HFFc6 (cell line): ENCODE data around the gene CHN1. TPM values are rescaled to one million over a fixed set of nuclear protein-coding genes. Genes with fewer than 3 reads are reported as not detected.
A peak's percentile ranks its signal among the peaks of the same experiment; 100 is the strongest.

Source experiments
- DNase-seq: peaks from one replicate; pipeline ENCODE4 v3.0.0-alpha.2; 2018
- H3K27ac Mint-ChIP-seq: 2 replicates; pipeline ENCODE4 v1.8.0; 2020; ENCODE audit warnings: mild to moderate bottlenecking, mixed read lengths
- H3K27me3 Mint-ChIP-seq: 2 replicates; pipeline ENCODE4 v1.8.0; 2021; ENCODE audit warnings: mild to moderate bottlenecking, moderate library complexity, mixed read lengths; ENCODE audit not compliant: insufficient read depth
- H3K36me3 Mint-ChIP-seq: 2 replicates; pipeline ENCODE4 v1.8.0; 2021; ENCODE audit warnings: low read depth, mixed read lengths
- H3K4me1 Mint-ChIP-seq: 2 replicates; pipeline ENCODE4 v1.8.0; 2020; ENCODE audit warnings: low read depth, mixed read lengths
- H3K4me3 Mint-ChIP-seq: 2 replicates; pipeline ENCODE4 v1.8.0; 2020; ENCODE audit warnings: mild to moderate bottlenecking, moderate library complexity, mixed read lengths
- H3K9me3 Mint-ChIP-seq: 2 replicates; pipeline ENCODE4 v1.8.0; 2020; ENCODE audit warnings: mild to moderate bottlenecking, mixed read lengths
- total RNA-seq, 6 experiments: library from RNA; stranded (reverse); fragmentation: NEBNext Ultra II Directional; extraction: Animal tissue kit (Norgen Biotek cat#: 25700); gene quantifications; 2 replicates in 1 of 6; 3 replicates in 5 of 6; pipeline ENCODE4 v1.2.3, GENCODE V29; 2021
- TF ChIP-seq, protein P1 (sequence below): fragments of 200-600 bp; sonication (generic); IDR thresholded peaks from 2 replicates; pipeline ENCODE4 v1.5.0; 2021; ENCODE audit warnings: antibody characterized with exemption, mild to moderate bottlenecking

The CHN1 gene
- total RNA-seq, 6 experiments from 2014 or later: 85.5 to 104 (median 97.2) TPM

DNA sequence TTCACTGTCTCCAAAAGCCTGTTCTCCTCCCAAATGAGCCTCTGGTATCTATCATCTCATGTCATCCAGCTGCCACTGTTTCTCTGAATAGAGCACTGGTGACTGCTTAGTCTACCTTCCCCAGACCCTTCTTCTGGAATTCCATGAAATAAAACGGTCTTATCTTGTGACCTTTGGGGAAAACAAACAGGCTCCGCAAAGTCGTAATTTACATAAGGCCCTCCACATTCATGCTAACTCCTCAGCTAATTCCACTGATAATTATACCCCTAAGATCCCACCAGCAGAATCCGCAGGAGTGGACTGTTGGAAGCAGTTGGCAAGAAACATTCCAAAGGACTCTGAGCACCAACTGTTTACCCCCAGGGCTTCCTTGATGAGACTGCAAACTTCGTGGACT lies 33.9 kb upstream of the CHN1 start:
- Mint-ChIP-seq H3K27me3 (no peaks in the 10 kb centered on the region; the same call in 1 of the 2 replicates), H3K4me1 (peaks cover 19% of the 10 kb centered on the region), H3K4me3 (no peak overlapping the region), H3K36me3 (no peaks in the 10 kb centered on the region), H3K9me3 (no peaks in the 10 kb centered on the region), H3K27ac (no peak overlapping the region)
- no peak for DNase-seq
- TF ChIP-seq, protein P1, sequence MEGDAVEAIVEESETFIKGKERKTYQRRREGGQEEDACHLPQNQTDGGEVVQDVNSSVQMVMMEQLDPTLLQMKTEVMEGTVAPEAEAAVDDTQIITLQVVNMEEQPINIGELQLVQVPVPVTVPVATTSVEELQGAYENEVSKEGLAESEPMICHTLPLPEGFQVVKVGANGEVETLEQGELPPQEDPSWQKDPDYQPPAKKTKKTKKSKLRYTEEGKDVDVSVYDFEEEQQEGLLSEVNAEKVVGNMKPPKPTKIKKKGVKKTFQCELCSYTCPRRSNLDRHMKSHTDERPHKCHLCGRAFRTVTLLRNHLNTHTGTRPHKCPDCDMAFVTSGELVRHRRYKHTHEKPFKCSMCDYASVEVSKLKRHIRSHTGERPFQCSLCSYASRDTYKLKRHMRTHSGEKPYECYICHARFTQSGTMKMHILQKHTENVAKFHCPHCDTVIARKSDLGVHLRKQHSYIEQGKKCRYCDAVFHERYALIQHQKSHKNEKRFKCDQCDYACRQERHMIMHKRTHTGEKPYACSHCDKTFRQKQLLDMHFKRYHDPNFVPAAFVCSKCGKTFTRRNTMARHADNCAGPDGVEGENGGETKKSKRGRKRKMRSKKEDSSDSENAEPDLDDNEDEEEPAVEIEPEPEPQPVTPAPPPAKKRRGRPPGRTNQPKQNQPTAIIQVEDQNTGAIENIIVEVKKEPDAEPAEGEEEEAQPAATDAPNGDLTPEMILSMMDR: no peak

DNA sequence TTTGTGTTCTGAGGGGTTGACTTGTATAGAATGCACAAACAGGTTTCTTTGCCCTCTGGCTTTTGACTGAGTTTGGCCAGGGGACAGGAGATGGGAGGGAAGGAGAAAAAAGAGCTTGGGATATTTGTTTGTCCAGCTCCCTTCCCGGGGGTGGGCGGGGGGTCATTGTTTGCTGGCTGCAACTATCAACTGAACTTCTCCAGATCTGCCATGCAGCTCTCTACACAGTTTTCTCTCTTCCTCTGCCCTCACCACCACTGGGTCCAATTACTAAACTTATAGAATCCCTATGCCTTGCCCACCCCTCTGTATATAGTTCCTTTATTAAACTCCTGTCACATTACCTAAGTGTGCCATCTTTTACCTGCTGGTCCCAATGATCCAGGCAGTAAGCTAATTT lies 32.8 kb upstream of the CHN1 start:
- H3K4me1 Mint-ChIP-seq: peaks cover 19% of the 10 kb centered on the region
- no peak for DNase-seq
- no peak overlapping the region for H3K4me3 Mint-ChIP-seq
- no peaks in the 10 kb centered on the region for H3K9me3 Mint-ChIP-seq
- H3K36me3 Mint-ChIP-seq: no peaks in the 10 kb centered on the region
- TF ChIP-seq, protein P1: no peak
- H3K27ac Mint-ChIP-seq: no peak overlapping the region
- H3K27me3 Mint-ChIP-seq: no peaks in the 10 kb centered on the region; the same call in 1 of the 2 replicates

DNA sequence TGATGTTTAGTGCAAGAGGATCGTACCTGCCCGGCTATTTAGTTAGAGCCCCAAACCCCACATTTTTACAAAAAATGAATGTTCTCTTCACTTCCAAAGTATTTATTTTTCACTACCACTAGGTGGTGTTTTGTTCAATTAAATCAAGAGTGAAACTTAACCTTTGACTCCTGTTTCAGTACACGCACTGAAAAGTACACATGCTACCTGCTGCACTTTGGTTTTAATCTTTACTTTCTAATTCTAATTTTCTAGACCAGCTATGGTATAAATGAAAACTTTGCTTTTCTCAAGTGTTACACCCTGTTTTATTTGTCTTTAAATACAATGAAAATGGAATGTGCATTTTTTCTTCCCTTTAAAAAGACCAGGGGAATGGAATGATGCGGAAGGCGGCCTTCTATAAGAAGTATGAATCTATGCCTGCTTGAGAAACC lies 31.4 kb upstream of the CHN1 start:
- H3K27me3 Mint-ChIP-seq: no peaks in the 10 kb centered on the region; the same call in 1 of the 2 replicates
- H3K27ac Mint-ChIP-seq: no peak overlapping the region
- H3K4me3 Mint-ChIP-seq: peak overlapping the region; percentile 63
- TF ChIP-seq, protein P1: peak; percentile 84
- no peaks in the 10 kb centered on the region for H3K9me3 Mint-ChIP-seq
- DNase-seq: peak; percentile 17
- H3K4me1 Mint-ChIP-seq: peaks cover 19% of the 10 kb centered on the region
- no peaks in the 10 kb centered on the region for H3K36me3 Mint-ChIP-seq

DNA sequence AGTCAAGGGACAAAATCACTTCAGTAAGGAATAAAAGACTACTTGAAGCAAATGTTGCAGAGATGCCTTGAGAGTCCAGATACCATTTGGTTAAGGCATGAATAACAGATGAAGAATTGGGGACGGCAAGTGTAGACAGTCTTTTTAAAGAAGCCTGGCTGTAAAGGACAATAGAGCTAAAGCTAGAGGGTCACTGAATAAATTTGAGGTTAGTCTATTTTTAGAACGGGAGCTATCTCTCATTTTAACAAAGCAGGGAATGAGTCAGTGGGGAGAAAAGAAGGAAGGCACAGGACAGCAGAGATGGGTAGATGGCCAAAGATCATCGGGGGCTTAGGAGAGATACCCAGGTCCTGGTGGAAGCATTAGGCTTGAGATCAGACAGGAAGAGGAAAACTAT lies 30.6 kb upstream of the CHN1 start:
- H3K27ac Mint-ChIP-seq: peak overlapping the region; percentile 12; the same call in 1 of the 2 replicates

DNA sequence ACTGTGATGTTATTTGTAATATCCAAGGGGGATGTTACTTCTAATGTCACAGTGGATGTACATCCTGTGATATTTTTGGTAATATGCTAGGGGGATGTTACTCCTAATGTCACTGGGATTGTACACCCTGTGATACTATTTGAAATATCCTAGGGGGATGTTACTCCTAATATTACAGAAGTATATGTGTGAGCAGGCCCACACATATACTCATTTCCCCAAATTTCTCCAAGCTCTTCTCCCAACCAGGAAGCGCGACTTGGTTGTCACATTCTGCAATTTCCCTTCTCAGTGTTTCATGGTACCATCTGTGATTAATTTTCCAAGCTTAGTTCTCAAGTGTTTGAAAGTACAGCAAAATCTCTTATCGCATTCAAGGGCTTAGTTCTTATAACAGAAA lies 29.5 kb upstream of the CHN1 start:
- no peak overlapping the region for H3K27ac Mint-ChIP-seq
- peaks cover 19% of the 10 kb centered on the region for H3K4me1 Mint-ChIP-seq
- H3K27me3 Mint-ChIP-seq: no peaks in the 10 kb centered on the region
- H3K4me3 Mint-ChIP-seq: no peak overlapping the region
- TF ChIP-seq, protein P1: no peak
- H3K36me3 Mint-ChIP-seq: no peaks in the 10 kb centered on the region
- no peaks in the 10 kb centered on the region for H3K9me3 Mint-ChIP-seq
- no peak for DNase-seq

More for the DNA sequence above, 30.6 kb upstream of the CHN1 start:
- H3K4me1 Mint-ChIP-seq: peaks cover 19% of the 10 kb centered on the region
- no peaks in the 10 kb centered on the region for H3K36me3 Mint-ChIP-seq
- H3K27me3 Mint-ChIP-seq: no peaks in the 10 kb centered on the region
- H3K9me3 Mint-ChIP-seq: no peaks in the 10 kb centered on the region
- DNase-seq: peak; percentile 4
- peak overlapping the region; percentile 6 for H3K4me3 Mint-ChIP-seq
- TF ChIP-seq, protein P1: no peak
